SIG-M5 treated with dmso at 0.1 percent for 504 hours (cell line): ENCODE results near the gene TAPT1.
A peak's percentile ranks its signal among the peaks of the same experiment; 100 is the strongest.

Experiments used
- DNase-seq: peaks from one replicate; lab custom pipeline; 2025; ENCODE audit not compliant: unreplicated experiment; lab: John Stamatoyannopoulos, UW

The TAPT1 gene

GRCh38 chr4:16248605-16249004 lies 22.3 kb upstream of the TAPT1 start:
- no peak for DNase-seq

- DNase-seq, result no peak
These were observed 19.0 kb upstream of the TAPT1 start for GRCh38 chr4:16245241-16245640.

GRCh38 chr4:16243285-16243684 lies 17.0 kb upstream of the TAPT1 start:
- no peak for DNase-seq

- no peak for DNase-seq
These were observed 14.0 kb upstream of the TAPT1 start for GRCh38 chr4:16240300-16240699.

- no peak for DNase-seq
These were observed 12.8 kb upstream of the TAPT1 start for GRCh38 chr4:16239086-16239485.

- DNase-seq, result no peak
These were observed 12.1 kb upstream of the TAPT1 start for GRCh38 chr4:16238327-16238726.

- peak; percentile 97 for DNase-seq
These were observed 11.4 kb upstream of the TAPT1 start for GRCh38 chr4:16237715-16238114.

GRCh38 chr4:16236402-16237023 lies 10.2 kb upstream of the TAPT1 start:
- no peak for DNase-seq

GRCh38 chr4:16235209-16235608 lies 8.9 kb upstream of the TAPT1 start:
- DNase-seq, result no peak

- no peak for DNase-seq
These were observed 7.4 kb upstream of the TAPT1 start for GRCh38 chr4:16233569-16234177.

- DNase-seq, result no peak
These were observed 5.4 kb upstream of the TAPT1 start for GRCh38 chr4:16231570-16232245.

GRCh38 chr4:16230308-16230707 lies 4.0 kb upstream of the TAPT1 start:
- no peak for DNase-seq

- DNase-seq, result no peak
These were observed 3.3 kb upstream of the TAPT1 start for GRCh38 chr4:16229604-16230003.

- DNase-seq, result no peak
These were observed 1.2 kb upstream of the TAPT1 start for GRCh38 chr4:16227462-16227868.

- DNase-seq, result peak; percentile 18
These were observed 668 bp upstream of the TAPT1 start for GRCh38 chr4:16226816-16227461.

- DNase-seq, result peak; percentile 41
These were observed 956 bp downstream of the TAPT1 start for GRCh38 chr4:16225167-16225862.

GRCh38 chr4:16224264-16225166 lies 1.8 kb downstream of the TAPT1 start:
- no peak for DNase-seq

GRCh38 chr4:16222957-16223527 lies 3.2 kb downstream of the TAPT1 start:
- no peak for DNase-seq

GRCh38 chr4:16218950-16219349 lies 7.3 kb downstream of the TAPT1 start:
- no peak for DNase-seq
